ENCODE results near the gene PRR14L.

PRR14L gene

GRCh38 chr22:31691408-31691807 is 58.5 kb downstream of the PRR14L start:
- H3K9ac ChIP-seq (ENCODE audit: low read length) = no peak overlapping the region
- no peaks in the 10 kb centered on the region for H3K4me1 ChIP-seq (ENCODE audit: low read length)
- H2AFZ ChIP-seq (ENCODE audit: low read length) = no peak overlapping the region
- no peaks in the 10 kb centered on the region for H3K9me2 ChIP-seq (replicated peaks; ENCODE audit: insufficient read depth, low read length)
- H3K36me3 ChIP-seq (replicated peaks; ENCODE audit: insufficient read depth, low read length) = peaks cover 6% of the 10 kb centered on the region; the same call in 1 of the 2 replicates
- H3K27ac ChIP-seq (ENCODE audit: low read length) = no peak overlapping the region
- no peak overlapping the region for H3K4me3 ChIP-seq (ENCODE audit: low read length)
- no peak for DNase-seq
- no peaks in the 10 kb centered on the region for H3F3A ChIP-seq (ENCODE audit: insufficient read depth, low read length)
- TF ChIP-seq CTCF (IDR thresholded peaks at IDR 0.05; ENCODE audit: low read length) (no peak), EZH2phosphoT487 (IDR thresholded peaks at IDR 0.05; ENCODE audit: low read length) (no peak), EZH2 (optimal IDR thresholded peaks at IDR 0.05; ENCODE audit: low read depth, low read length) (no peak)
- no peaks in the 10 kb centered on the region for H3K79me2 ChIP-seq (ENCODE audit: low read length)
- no peaks in the 10 kb centered on the region for H3K27me3 ChIP-seq (replicated peaks; ENCODE audit: insufficient read depth, low read length)
- H4K20me1 ChIP-seq (ENCODE audit: insufficient read depth, low read length) = no peaks in the 10 kb centered on the region
- no peak overlapping the region for H3K4me2 ChIP-seq (ENCODE audit: low read depth, low read length)
- H3K9me3 ChIP-seq (replicated peaks; ENCODE audit: insufficient read depth, low read length) = no peaks in the 10 kb centered on the region

- no peaks in the 10 kb centered on the region for H3K36me3 ChIP-seq (replicated peaks; ENCODE audit: insufficient read depth, low read length)
Measured at GRCh38 chr22:31683181-31684105, 66.5 kb downstream of the PRR14L start.

GRCh38 chr22:31682751-31683150 is 67.2 kb downstream of the PRR14L start:
- DNase-seq = no peak
- no peaks in the 10 kb centered on the region for H4K20me1 ChIP-seq (ENCODE audit: insufficient read depth, low read length)
- H3K9me2 ChIP-seq (replicated peaks; ENCODE audit: insufficient read depth, low read length) = no peaks in the 10 kb centered on the region
- H3K4me3 ChIP-seq (ENCODE audit: low read length) = no peak overlapping the region
- H3K27me3 ChIP-seq (replicated peaks; ENCODE audit: insufficient read depth, low read length) = no peaks in the 10 kb centered on the region
- no peak overlapping the region for H3K9ac ChIP-seq (ENCODE audit: low read length)
- H2AFZ ChIP-seq (ENCODE audit: low read length) = no peak overlapping the region
- no peaks in the 10 kb centered on the region for H3K4me1 ChIP-seq (ENCODE audit: low read length)
- no peak overlapping the region for H3K27ac ChIP-seq (ENCODE audit: low read length)
- no peak overlapping the region for H3K4me2 ChIP-seq (ENCODE audit: low read depth, low read length)
- H3K79me2 ChIP-seq (ENCODE audit: low read length) = no peaks in the 10 kb centered on the region
- H3K9me3 ChIP-seq (replicated peaks; ENCODE audit: insufficient read depth, low read length) = no peaks in the 10 kb centered on the region
- TF ChIP-seq EZH2 (optimal IDR thresholded peaks at IDR 0.05; ENCODE audit: low read depth, low read length) (no peak), CTCF (IDR thresholded peaks at IDR 0.05; ENCODE audit: low read length) (no peak), EZH2phosphoT487 (IDR thresholded peaks at IDR 0.05; ENCODE audit: low read length) (no peak)
- no peaks in the 10 kb centered on the region for H3F3A ChIP-seq (ENCODE audit: insufficient read depth, low read length)
- no peaks in the 10 kb centered on the region for H3K36me3 ChIP-seq (replicated peaks; ENCODE audit: insufficient read depth, low read length)

More at GRCh38 chr22:31683181-31684105, 66.5 kb downstream of the PRR14L start:
- TF ChIP-seq EZH2phosphoT487 (IDR thresholded peaks at IDR 0.05; ENCODE audit: low read length) = no peak
- TF ChIP-seq EZH2 (optimal IDR thresholded peaks at IDR 0.05; ENCODE audit: low read depth, low read length) = no peak
- no peak for TF ChIP-seq CTCF (IDR thresholded peaks at IDR 0.05; ENCODE audit: low read length)
- no peaks in the 10 kb centered on the region for H3F3A ChIP-seq (ENCODE audit: insufficient read depth, low read length)
- no peaks in the 10 kb centered on the region for H4K20me1 ChIP-seq (ENCODE audit: insufficient read depth, low read length)
- H3K9me2 ChIP-seq (replicated peaks; ENCODE audit: insufficient read depth, low read length) = no peaks in the 10 kb centered on the region
- H3K4me1 ChIP-seq (ENCODE audit: low read length) = no peaks in the 10 kb centered on the region
- H3K4me3 ChIP-seq (ENCODE audit: low read length) = no peak overlapping the region
- H3K27me3 ChIP-seq (replicated peaks; ENCODE audit: insufficient read depth, low read length) = no peaks in the 10 kb centered on the region
- no peaks in the 10 kb centered on the region for H3K9me3 ChIP-seq (replicated peaks; ENCODE audit: insufficient read depth, low read length)
- H2AFZ ChIP-seq (ENCODE audit: low read length) = no peak overlapping the region
- H3K27ac ChIP-seq (ENCODE audit: low read length) = no peak overlapping the region
- no peaks in the 10 kb centered on the region for H3K79me2 ChIP-seq (ENCODE audit: low read length)
- no peak for DNase-seq
- H3K9ac ChIP-seq (ENCODE audit: low read length) = no peak overlapping the region
- H3K4me2 ChIP-seq (ENCODE audit: low read depth, low read length) = no peak overlapping the region

Data from MM.1S (cell line).